DND-41 (cell line): Measurements from ENCODE around the gene AOC2.
"Not testable (repeated sequence)": the region's sequence is repeated elsewhere in the genome, so short reads cannot be mapped to it uniquely, and the experiment has no call there.

Experiments used
- ATAC-seq: fragments of 200-7000 bp; cut with Tn5 transposase; 3 replicates; pipeline ENCODE4 v1.9.1; 2021; ENCODE audit warnings: low read depth; ENCODE audit not compliant: insufficient read depth
- DNase-seq: peaks from one replicate; pipeline ENCODE4 v3.0.0-alpha.2; 2020
- H2AFZ ChIP-seq: 2 replicates; pipeline ENCODE4 v1.6.0; 2012; ENCODE audit warnings: low read depth, low read length
- H3K27ac ChIP-seq: 2 replicates; pipeline ENCODE4 v1.5.1; 2012; ENCODE audit warnings: low read length, inconsistent platforms
- H3K27me3 ChIP-seq: fragments of 200-600 bp; sonication (generic); 2 replicates; pipeline ENCODE4 v1.6.0; 2012; ENCODE audit warnings: low read length, mild to moderate bottlenecking, inconsistent platforms; ENCODE audit not compliant: insufficient read depth, poor library complexity
- H3K36me3 ChIP-seq: 2 replicates; pipeline ENCODE4 v1.5.1; 2012; ENCODE audit warnings: low read length, inconsistent platforms; ENCODE audit not compliant: insufficient read depth
- H3K4me1 ChIP-seq: 2 replicates; pipeline ENCODE4 v1.5.1; 2012; ENCODE audit warnings: mild to moderate bottlenecking, low read length; ENCODE audit not compliant: insufficient read depth
- H3K4me2 ChIP-seq: 2 replicates; pipeline ENCODE4 v1.6.0; 2012; ENCODE audit warnings: mild to moderate bottlenecking, moderate library complexity, low read length, inconsistent platforms; ENCODE audit not compliant: insufficient read depth
- H3K4me3 ChIP-seq, 2 experiments: fragments of 200-600 bp in 1 of 2; shearing (Covaris generic) in 1 of 2; 2 replicates each; pipeline ENCODE4 v1.5.1; 2012 to 2016; ENCODE audit warnings: inconsistent platforms in 2 of 2, low read length in 2 of 2, mild to moderate bottlenecking in 2 of 2, low read depth in 1 of 2, moderate library complexity in 1 of 2
- H3K79me2 ChIP-seq: 2 replicates; pipeline ENCODE4 v1.6.0; 2012; ENCODE audit warnings: low read length, inconsistent platforms; ENCODE audit not compliant: insufficient read depth
- H3K9ac ChIP-seq: 2 replicates; pipeline ENCODE4 v1.6.0; 2012; ENCODE audit warnings: low read depth, mild to moderate bottlenecking, inconsistent platforms, low read length, moderate library complexity
- H3K9me3 ChIP-seq: 2 replicates; pipeline ENCODE4 v1.5.1; 2012; ENCODE audit warnings: low read length, moderate library complexity, mild to moderate bottlenecking, inconsistent platforms; ENCODE audit not compliant: insufficient read depth, severe bottlenecking
- H4K20me1 ChIP-seq: 2 replicates; pipeline ENCODE4 v1.6.0; 2012; ENCODE audit warnings: low read length; ENCODE audit not compliant: insufficient read depth
- EZH2 ChIP-seq: IDR thresholded peaks from 3 replicates; pipeline ENCODE4 v1.6.1; 2012; ENCODE audit warnings: borderline replicate concordance, low read depth, mild to moderate bottlenecking, moderate library complexity, low read length, inconsistent platforms; ENCODE audit not compliant: severe bottlenecking
- TF ChIP-seq, protein P1 (sequence below): IDR thresholded peaks from 2 replicates; pipeline ENCODE4 v1.5.1; 2012; ENCODE audit warnings: borderline replicate concordance, low read length, moderate library complexity, mild to moderate bottlenecking; ENCODE audit not compliant: poor library complexity, severe bottlenecking; ENCODE audit errors: extremely low read depth

The AOC2 gene

DNA sequence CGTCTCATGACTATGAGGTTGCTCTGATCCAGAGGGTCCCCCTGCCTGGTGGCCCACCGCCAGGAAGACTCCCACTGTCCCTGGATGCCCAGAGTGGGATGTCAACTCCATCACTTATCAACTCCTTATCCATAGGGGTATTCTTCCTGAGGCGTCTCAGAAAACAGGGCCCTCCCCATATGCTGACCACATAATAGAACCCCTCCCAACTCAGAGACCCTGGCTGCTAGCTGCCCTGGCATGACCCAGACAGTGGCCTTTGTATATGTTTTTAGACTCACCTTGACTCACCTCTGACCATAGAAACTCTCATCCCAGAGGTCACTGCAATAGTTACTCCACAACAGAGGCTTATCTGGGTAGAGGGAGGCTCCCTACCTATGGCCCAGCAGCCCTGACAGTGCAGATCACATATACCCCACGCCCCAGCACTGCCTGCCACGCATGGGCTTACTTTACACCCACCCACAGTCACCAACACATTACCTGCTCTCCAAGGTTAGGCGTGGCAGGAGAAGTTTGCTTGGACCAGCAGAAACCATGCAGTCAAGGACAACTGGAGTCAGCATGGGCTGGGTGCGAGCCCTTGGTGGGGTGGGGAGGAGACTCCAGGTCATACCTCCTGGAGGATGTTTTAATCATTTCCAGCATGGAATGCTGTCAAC is 53.9 kb downstream of the AOC2 start:
- no peaks in the 10 kb centered on the region for H3K36me3 ChIP-seq
- no peaks in the 10 kb centered on the region for H3K79me2 ChIP-seq
- H3K4me1 ChIP-seq = no peaks in the 10 kb centered on the region
- no peak overlapping the region for H3K4me3 ChIP-seq
- no peak for DNase-seq
- no peaks in the 10 kb centered on the region for H3K9me3 ChIP-seq
- no peak overlapping the region for H3K4me2 ChIP-seq
- H3K9ac ChIP-seq = no peak overlapping the region
- H4K20me1 ChIP-seq = no peaks in the 10 kb centered on the region
- H3K27me3 ChIP-seq = peaks cover 19% of the 10 kb centered on the region
- TF ChIP-seq, protein P1, sequence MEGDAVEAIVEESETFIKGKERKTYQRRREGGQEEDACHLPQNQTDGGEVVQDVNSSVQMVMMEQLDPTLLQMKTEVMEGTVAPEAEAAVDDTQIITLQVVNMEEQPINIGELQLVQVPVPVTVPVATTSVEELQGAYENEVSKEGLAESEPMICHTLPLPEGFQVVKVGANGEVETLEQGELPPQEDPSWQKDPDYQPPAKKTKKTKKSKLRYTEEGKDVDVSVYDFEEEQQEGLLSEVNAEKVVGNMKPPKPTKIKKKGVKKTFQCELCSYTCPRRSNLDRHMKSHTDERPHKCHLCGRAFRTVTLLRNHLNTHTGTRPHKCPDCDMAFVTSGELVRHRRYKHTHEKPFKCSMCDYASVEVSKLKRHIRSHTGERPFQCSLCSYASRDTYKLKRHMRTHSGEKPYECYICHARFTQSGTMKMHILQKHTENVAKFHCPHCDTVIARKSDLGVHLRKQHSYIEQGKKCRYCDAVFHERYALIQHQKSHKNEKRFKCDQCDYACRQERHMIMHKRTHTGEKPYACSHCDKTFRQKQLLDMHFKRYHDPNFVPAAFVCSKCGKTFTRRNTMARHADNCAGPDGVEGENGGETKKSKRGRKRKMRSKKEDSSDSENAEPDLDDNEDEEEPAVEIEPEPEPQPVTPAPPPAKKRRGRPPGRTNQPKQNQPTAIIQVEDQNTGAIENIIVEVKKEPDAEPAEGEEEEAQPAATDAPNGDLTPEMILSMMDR = no peak
- TF ChIP-seq EZH2 = no peak
- ATAC-seq = no peak
- H3K27ac ChIP-seq = no peak overlapping the region
- no peak overlapping the region for H2AFZ ChIP-seq

DNA sequence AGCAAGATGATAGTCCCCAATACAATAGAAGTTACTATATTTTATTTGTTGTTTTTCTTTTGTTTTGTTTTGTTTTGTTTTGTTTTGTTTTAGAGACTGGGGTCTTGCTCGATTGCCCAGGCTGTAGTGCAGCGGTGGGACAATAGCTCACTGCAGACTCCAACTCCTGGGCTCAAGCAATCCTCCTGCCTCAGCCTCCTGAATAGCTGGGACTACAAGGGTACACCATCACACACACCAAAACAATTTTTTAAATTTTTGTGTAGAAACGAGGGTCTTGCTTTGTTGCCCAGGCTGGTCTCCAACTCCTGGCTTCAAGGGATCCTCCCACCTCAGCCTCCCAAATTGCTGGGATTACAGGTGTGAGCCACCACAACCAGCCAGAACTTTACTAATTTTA is 55.6 kb downstream of the AOC2 start:
- H4K20me1 ChIP-seq, H3K27ac ChIP-seq, ATAC-seq, H3K4me3 ChIP-seq, H3K9me3 ChIP-seq, H3K4me1 ChIP-seq, H2AFZ ChIP-seq, H3K9ac ChIP-seq, DNase-seq, H3K79me2 ChIP-seq, H3K36me3 ChIP-seq, H3K4me2 ChIP-seq: not testable (repeated sequence)
- peaks cover 12% of the 10 kb centered on the region for H3K27me3 ChIP-seq
